AG04450 (cell line): Measurements from ENCODE around the gene KIF17. TPM values are rescaled to one million over a fixed set of nuclear protein-coding genes. Genes with fewer than 3 reads are reported as not detected.

ENCODE experiments used
- CTCF ChIA-PET: fragments of 300-600, 350-600 bp; formaldehyde crosslinking; extraction: SDS; loops from one replicate; lab custom pipeline; 2022; ENCODE audit warnings: antibody characterized with exemption, inconsistent platforms; lab: Charles Lee
- POLR2A ChIA-PET: fragments of 350-600 bp; formaldehyde crosslinking; extraction: SDS; loops from one replicate; lab custom pipeline; 2021; ENCODE audit warnings: antibody characterized with exemption, inconsistent platforms; lab: Yijun Ruan, JAX
- DNase-seq: peaks from one replicate; pipeline ENCODE4 v3.0.0-alpha.2; 2011; ENCODE audit warnings: low read depth, low spot score
- H3K27ac ChIP-seq: one replicate; pipeline ENCODE4 v1.5.1; 2012; ENCODE audit warnings: low read depth, low read length, control low read depth
- H3K27me3 ChIP-seq: one replicate; pipeline ENCODE4 v1.6.0; 2012; ENCODE audit warnings: low read length; ENCODE audit not compliant: control insufficient read depth, insufficient read depth
- H3K4me3 ChIP-seq: 2 replicates; pipeline ENCODE4 v1.5.1; 2011; ENCODE audit warnings: mild to moderate bottlenecking, low read depth, low read length, control low read depth
- H3K9me3 ChIP-seq: 2 replicates; pipeline ENCODE4 v1.5.1; 2012; ENCODE audit warnings: low read length; ENCODE audit not compliant: control insufficient read depth, insufficient read depth
- CTCF ChIP-seq: IDR thresholded peaks from 2 replicates; pipeline ENCODE4 v1.5.1; 2011; ENCODE audit warnings: low read depth, low read length, control low read depth, inconsistent platforms
- polyA plus RNA-seq: library from polyadenylated mRNA; depleted of rRNA; stranded (reverse); fragments of >200 nt; gene quantifications from 2 replicates; pipeline ENCODE4 v1.2.3, GENCODE V29; 2011

Gene KIF17
- polyA plus RNA-seq, 1 experiment: 2.8 TPM

- no peak for TF ChIP-seq CTCF
- H3K4me3 ChIP-seq: no peak overlapping the region
- POLR2A ChIA-PET: no interaction called here
- CTCF ChIA-PET: interaction anchor here (1.0 kb wide), 1 partner anchor 19 kb away, joined by 3 read pairs; no protein-coding TSS in a partner anchor
- H3K27me3 ChIP-seq: no peaks in the 10 kb centered on the region
- no peak for DNase-seq
- H3K27ac ChIP-seq: no peak overlapping the region
- H3K9me3 ChIP-seq: no peaks in the 10 kb centered on the region; the same call in 1 of the 2 replicates
These were observed 2.4 kb downstream of the KIF17 start for GRCh38 chr1:20715406-20715805.

- no peak overlapping the region for H3K27ac ChIP-seq
- no peak overlapping the region for H3K4me3 ChIP-seq
- no peak for DNase-seq
- H3K27me3 ChIP-seq: no peaks in the 10 kb centered on the region
- no peak for TF ChIP-seq CTCF
- POLR2A ChIA-PET: no interaction called here
- CTCF ChIA-PET: interaction anchor here (2.0 kb wide), 1 partner anchor 17 kb away, joined by 7 read pairs; no protein-coding TSS in a partner anchor
- H3K9me3 ChIP-seq: no peaks in the 10 kb centered on the region; the same call in 1 of the 2 replicates
These were observed 4.4 kb downstream of the KIF17 start for GRCh38 chr1:20713440-20713839.

GRCh38 chr1:20712215-20712577 is 5.6 kb downstream of the KIF17 start:
- POLR2A ChIA-PET: no interaction called here
- CTCF ChIA-PET: interaction anchor here (2.0 kb wide), 1 partner anchor 15 kb away, joined by 7 read pairs; no protein-coding TSS in a partner anchor
- Histone ChIP-seq H3K27me3 (no peaks in the 10 kb centered on the region), H3K9me3 (no peaks in the 10 kb centered on the region; the same call in 1 of the 2 replicates), H3K4me3 (no peak overlapping the region), H3K27ac (no peak overlapping the region)
- no peak for DNase-seq
- no peak for TF ChIP-seq CTCF

- Histone ChIP-seq H3K27ac (no peak overlapping the region), H3K27me3 (no peaks in the 10 kb centered on the region), H3K4me3 (no peak overlapping the region), H3K9me3 (no peaks in the 10 kb centered on the region; the same call in 1 of the 2 replicates)
- no peak for DNase-seq
- POLR2A ChIA-PET: no interaction called here
- peak; percentile 21 for TF ChIP-seq CTCF
- CTCF ChIA-PET: interaction anchor here (1.1 to 2.0 kb wide), 2 partner anchors 12 to 15 kb away, joined by 3 to 7 read pairs; no protein-coding TSS in a partner anchor
These were observed 6.3 kb downstream of the KIF17 start for GRCh38 chr1:20711285-20712214.
